C4-2B (cell line): ENCODE measurements around the gene PRSS16.
"Not testable (repeated sequence)": the region's sequence is repeated elsewhere in the genome, so short reads cannot be mapped to it uniquely, and the experiment has no call there.

ENCODE experiments used
- H3K27ac ChIP-seq: fragments of 450-650 bp; 2 replicates; pipeline ENCODE4 v1.5.1; 2017
- CTCF ChIP-seq: fragments of 450-650 bp; conservative IDR thresholded peaks from 2 replicates; pipeline ENCODE4 v1.5.1; 2017; ENCODE audit warnings: mild to moderate bottlenecking
- ZFX ChIP-seq: fragments of 450-650 bp; IDR thresholded peaks from 2 replicates; pipeline ENCODE4 v1.6.1; 2017

The PRSS16 gene

DNA sequence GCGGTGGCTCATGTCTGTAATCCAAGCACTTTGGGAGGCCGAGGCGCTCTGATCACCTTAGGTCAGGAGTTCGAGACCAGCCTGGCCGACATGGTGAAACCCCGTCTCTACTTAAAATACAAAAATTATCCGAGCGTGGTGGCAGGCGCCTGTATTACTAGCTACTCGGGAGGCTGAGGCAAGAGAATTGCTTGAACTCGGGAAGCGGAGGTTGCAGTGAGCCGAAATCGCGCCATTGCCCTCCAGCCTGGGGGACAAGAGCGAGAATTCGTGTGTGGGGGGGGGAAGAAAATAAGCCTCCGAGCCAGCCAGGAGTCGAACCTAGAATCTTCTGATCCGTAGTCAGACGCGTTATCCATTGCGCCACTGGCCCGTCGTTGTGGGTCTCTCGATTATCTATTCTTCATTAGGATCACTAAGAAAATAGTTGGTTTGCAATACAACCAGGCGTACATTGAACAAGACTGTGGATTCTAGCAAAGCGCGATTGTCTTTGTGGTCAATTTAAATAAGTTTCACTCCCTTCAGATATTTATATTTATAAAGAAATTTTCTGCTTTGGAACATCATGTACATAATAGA lies 33.9 kb upstream of the PRSS16 start:
- no peak overlapping the region for H3K27ac ChIP-seq
- no peak for TF ChIP-seq CTCF
- no peak for TF ChIP-seq ZFX

DNA sequence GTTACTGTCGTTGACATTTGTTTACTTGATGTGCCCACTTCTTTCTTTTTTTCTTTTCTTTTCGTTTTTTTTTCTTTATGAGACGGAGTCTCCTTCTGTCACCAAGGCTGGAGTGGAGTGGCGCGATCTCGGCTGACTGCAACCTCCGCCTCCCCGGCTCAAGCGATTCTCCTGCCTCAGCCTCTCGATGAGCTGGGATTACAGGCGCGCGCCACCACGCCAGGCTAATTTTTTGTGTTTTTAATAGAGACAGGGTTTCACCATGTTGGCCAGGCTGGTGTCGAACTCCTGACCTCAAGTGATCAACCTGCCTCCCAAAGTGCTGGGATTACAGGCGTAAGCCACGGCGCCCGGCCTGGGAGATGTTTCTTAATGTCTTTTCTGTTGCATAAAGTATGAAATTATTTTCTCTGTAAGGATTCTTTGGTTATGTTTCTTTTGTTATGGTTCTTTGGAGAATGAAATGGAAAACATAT lies 33.3 kb upstream of the PRSS16 start:
- H3K27ac ChIP-seq: no peak overlapping the region
- TF ChIP-seq ZFX: no peak

- TF ChIP-seq ZFX (no peak), CTCF (no peak)
These were observed 30.6 kb upstream of the PRSS16 start for GRCh38 chr6:27216874-27217273.

DNA sequence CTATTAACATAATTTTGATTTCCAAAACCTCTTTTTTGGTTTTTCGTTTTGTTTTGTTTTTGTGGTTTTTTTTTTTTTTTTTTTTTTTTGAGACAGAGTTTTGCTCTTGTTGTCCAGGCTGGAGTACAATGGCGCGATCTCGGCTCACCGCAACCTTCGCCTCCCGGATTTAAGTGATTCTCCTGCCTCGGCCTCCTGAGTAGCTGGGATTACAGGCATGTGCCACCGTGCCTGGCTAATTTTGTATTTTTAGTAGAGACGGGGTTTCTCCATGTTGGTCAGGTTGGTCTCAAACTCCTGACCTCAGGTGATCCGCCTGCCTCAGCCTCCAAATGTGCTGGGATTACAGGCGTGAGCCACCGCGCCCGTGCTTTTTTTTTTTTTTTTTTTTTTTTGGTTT lies 24.5 kb upstream of the PRSS16 start:
- not testable (repeated sequence) for H3K27ac ChIP-seq

More at GRCh38 chr6:27216874-27217273, 30.6 kb upstream of the PRSS16 start:
- no peak overlapping the region for H3K27ac ChIP-seq

DNA sequence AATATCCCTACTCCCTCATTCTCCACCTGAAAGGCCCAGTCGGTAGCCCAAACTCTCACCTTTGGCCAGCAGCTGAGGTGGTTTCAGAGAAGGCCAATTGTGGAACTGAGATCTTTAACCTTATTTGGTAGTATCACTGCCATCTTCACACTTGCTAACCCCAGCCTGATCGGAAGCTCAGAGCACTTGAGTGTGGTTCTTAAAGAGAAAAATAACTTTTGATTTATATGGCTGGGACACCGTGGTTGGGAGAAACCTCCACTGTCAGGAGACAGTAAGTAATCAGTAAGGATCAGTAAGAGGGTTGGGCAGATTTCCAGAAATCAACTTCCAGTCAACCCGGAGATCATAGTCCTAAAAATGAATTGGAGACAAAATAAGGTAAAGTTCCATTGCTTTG lies 22.8 kb upstream of the PRSS16 start:
- H3K27ac ChIP-seq: no peak overlapping the region
- TF ChIP-seq CTCF (no peak), ZFX (no peak)

- TF ChIP-seq ZFX (no peak), CTCF (no peak)
- no peak overlapping the region for H3K27ac ChIP-seq
These were observed 18.5 kb upstream of the PRSS16 start for GRCh38 chr6:27228963-27229477.

GRCh38 chr6:27230758-27231111 lies 16.8 kb upstream of the PRSS16 start:
- TF ChIP-seq CTCF (no peak), ZFX (no peak)
- H3K27ac ChIP-seq: no peak overlapping the region

DNA sequence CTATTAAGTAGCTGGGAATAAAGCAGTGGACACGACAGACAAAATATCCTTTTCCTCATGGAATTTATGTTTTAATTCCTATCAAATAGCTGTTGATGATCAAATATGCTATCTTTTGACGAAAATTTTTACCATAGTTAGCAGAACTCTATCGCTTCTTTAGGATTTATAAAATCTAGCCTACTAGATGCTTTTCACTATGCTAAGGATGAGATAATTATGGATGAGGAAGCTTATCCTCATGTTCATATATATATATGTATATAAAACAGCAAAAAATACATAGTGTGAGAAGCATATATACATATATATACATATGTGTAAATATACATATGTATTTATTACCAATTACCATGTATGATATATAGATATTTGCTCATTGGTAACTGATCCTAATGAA lies 12.9 kb upstream of the PRSS16 start:
- no peak overlapping the region for H3K27ac ChIP-seq
- no peak for TF ChIP-seq CTCF
- TF ChIP-seq ZFX: no peak
